Endometrium (tissue), 2 donors: ENCODE results near the gene DUSP16.
A peak's percentile ranks its signal among the peaks of the same experiment; 100 is the strongest.

ENCODE experiments used
- FAIRE-seq: peaks from 2 replicates; lab custom pipeline; 2012; peaks lifted over from hg19 to GRCh38; lab: Jason Lieb, UNC
- donor health status: control.
- donor health status: control.

DUSP16 gene

GRCh38 chr12:12440784-12441428 is 121.8 kb downstream of the DUSP16 start:
- no peak for FAIRE-seq

GRCh38 chr12:12439636-12440035 is 123.0 kb downstream of the DUSP16 start:
- FAIRE-seq: no peak

GRCh38 chr12:12436831-12437345 is 125.8 kb downstream of the DUSP16 start:
- FAIRE-seq: no peak

- FAIRE-seq: no peak
These were observed 129.4 kb downstream of the DUSP16 start for GRCh38 chr12:12433203-12433731.

DNA sequence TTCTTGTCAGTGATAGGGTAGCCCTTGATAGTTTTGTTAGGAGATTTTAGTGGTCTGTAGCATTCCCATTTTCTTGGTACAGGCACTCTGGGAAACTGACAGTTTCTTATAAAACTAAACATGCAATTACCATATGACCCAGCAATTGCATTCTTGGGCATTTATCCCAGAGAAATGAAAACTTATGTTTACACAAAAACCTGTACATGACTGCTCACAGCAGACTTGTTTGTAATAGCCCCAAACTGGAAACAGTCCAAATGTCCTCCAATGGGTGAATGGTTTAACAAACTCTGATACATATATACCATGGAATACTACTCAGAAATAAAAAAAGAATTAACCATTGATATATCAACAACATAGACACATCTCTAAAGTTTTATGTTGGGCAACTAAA is 130.3 kb downstream of the DUSP16 start:
- peak; percentile 83 for FAIRE-seq

DNA sequence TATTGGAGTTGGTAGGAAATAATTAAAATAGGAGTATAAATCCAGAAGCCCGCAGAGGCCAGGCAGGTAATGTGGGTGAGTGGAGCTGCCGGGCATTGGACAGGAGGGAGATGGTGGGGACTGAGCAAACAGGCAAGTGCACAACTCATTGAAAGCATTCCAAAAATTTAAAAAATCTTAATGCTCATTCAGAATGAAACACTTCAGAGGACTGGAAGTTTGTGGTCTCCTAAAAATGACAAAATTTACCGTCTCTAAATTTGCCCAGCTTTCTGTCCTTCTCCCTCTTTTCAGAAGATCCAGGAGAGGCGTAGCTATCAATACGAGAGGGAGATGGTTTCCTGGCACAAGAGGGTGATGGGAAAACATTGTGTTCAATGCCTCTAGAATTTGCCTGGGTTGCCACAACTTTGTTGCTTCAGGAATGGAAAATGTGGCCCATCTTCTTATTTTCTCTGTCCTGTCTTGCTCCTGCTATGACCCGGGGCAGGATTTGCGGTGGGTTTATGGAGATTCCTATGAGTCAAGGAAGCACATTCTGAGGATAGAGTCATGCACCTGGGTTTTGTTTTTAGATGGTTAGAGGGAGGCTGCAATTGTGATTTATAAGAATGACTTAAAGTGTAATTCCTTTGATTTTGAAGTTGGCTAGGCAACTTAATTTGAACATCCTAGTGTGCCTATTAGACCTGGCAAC is 133.6 kb downstream of the DUSP16 start:
- no peak for FAIRE-seq

DNA sequence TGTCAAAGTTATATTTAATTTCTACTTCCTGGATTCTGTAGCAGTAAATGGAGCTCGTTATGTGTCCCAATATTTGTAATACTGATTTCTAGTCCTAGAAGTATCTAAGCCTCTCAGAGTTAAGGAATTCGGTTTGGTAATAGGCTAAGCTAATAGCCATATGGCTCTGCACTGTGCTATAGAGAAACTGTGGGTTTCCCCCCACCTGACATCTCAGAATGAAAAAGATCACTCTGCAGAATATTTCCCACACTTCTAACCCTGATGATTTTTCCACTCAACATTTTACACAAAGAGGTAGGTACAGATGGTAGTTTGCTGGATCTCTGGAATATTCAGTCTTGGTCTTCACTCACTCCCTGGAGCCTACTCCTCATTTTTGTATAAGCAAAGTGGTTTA is 134.6 kb downstream of the DUSP16 start:
- no peak for FAIRE-seq

- FAIRE-seq: no peak
These were observed 135.1 kb downstream of the DUSP16 start for GRCh38 chr12:12427568-12427967.

DNA sequence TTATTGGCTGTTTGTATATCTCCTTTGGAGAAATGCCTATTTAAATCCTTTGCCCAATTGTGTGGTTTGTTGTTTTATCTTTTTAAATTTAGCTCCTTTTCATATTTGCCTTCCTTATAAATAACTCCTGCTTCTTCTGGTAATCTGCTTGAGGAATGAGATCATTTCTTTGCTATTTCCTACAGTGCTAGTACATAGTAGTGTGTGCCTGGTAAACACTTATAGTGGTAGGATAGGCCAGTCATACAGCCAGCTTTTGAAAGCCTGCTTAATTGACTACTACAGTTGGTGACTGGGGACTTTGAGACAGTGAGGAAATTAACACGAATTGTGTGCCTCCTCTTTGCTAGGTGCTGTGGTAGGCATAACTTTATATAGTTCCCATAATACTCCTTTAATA is 137.0 kb downstream of the DUSP16 start:
- FAIRE-seq: no peak

GRCh38 chr12:12425001-12425400 is 137.7 kb downstream of the DUSP16 start:
- no peak for FAIRE-seq
